Stomach smooth muscle (tissue), 2 donors: ENCODE data around the gene IRX2.

Experiments used
- H3K27ac ChIP-seq: one replicate; pipeline ENCODE4 v1.7.0; 2013; ENCODE audit warnings: mild to moderate bottlenecking, low read length, inconsistent platforms
- H3K27me3 ChIP-seq, 2 donors: one replicate each; pipeline ENCODE4 v1.7.0; 2013; ENCODE audit warnings: low read length in 2 of 2; ENCODE audit not compliant: insufficient read depth in 2 of 2, control insufficient read depth in 1 of 2
- H3K36me3 ChIP-seq, 2 donors: one replicate each; pipeline ENCODE4 v1.7.0; 2013; ENCODE audit warnings: low read length in 2 of 2; ENCODE audit not compliant: control insufficient read depth in 2 of 2, insufficient read depth in 2 of 2
- H3K4me1 ChIP-seq: one replicate; pipeline ENCODE4 v1.7.0; 2013; ENCODE audit warnings: low read length; ENCODE audit not compliant: control insufficient read depth, insufficient read depth
- H3K4me3 ChIP-seq, 2 donors: one replicate each; pipeline ENCODE4 v1.7.0; 2013; ENCODE audit warnings: low read length in 2 of 2
- H3K9ac ChIP-seq, 2 donors: one replicate each; pipeline ENCODE4 v1.7.0; 2013; ENCODE audit warnings: low read length in 2 of 2, mild to moderate bottlenecking in 1 of 2
- H3K9me3 ChIP-seq, 2 donors: one replicate each; pipeline ENCODE4 v1.7.0; 2013; ENCODE audit warnings: low read length in 2 of 2; ENCODE audit not compliant: control insufficient read depth in 2 of 2
- donor health status: healthy.
- donor health status: Pancreatic carcinoma.

Gene IRX2

GRCh38 chr5:2715856-2716255, 35.6 kb downstream of the IRX2 start:
- Histone ChIP-seq H3K9ac (no peak overlapping the region), H3K36me3 (no peaks in the 10 kb centered on the region), H3K4me1 (no peaks in the 10 kb centered on the region), H3K27me3 (peaks cover 4 to 6% of the 10 kb centered on the region in 2 donors), H3K9me3 (no peaks in the 10 kb centered on the region), H3K4me3 (no peak overlapping the region), H3K27ac (no peak overlapping the region)

- Histone ChIP-seq H3K36me3 (no peaks in the 10 kb centered on the region), H3K9ac (no peak overlapping the region), H3K27me3 (peaks cover 2 to 4% of the 10 kb centered on the region in 2 donors)
Observed at GRCh38 chr5:2714805-2715204, 36.7 kb downstream of the IRX2 start.

DNA sequence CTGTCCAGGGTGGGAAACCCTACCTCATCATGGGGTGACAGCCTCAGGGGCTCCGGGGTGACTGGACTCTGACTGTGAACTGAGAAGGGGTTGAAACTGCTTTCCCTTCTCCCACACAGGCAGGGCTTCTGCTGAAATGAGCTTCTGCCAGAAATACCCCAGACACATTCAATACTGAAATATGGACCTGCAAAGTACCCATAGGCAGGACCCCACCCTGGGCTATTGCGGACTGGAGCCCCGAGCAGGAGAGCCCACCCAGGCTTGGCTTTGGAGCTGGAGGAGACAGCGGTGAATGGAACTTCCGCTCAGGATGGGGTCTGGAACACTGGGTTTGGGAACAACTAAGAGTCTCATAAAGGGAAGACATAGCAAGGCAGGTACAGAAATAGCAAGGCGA, 37.5 kb downstream of the IRX2 start:
- Histone ChIP-seq H3K4me1 (no peaks in the 10 kb centered on the region), H3K9me3 (no peaks in the 10 kb centered on the region)

More at GRCh38 chr5:2714805-2715204, 36.7 kb downstream of the IRX2 start:
- H3K9me3 ChIP-seq: no peaks in the 10 kb centered on the region
- H3K27ac ChIP-seq: no peak overlapping the region
- no peaks in the 10 kb centered on the region for H3K4me1 ChIP-seq
- no peak overlapping the region for H3K4me3 ChIP-seq

DNA sequence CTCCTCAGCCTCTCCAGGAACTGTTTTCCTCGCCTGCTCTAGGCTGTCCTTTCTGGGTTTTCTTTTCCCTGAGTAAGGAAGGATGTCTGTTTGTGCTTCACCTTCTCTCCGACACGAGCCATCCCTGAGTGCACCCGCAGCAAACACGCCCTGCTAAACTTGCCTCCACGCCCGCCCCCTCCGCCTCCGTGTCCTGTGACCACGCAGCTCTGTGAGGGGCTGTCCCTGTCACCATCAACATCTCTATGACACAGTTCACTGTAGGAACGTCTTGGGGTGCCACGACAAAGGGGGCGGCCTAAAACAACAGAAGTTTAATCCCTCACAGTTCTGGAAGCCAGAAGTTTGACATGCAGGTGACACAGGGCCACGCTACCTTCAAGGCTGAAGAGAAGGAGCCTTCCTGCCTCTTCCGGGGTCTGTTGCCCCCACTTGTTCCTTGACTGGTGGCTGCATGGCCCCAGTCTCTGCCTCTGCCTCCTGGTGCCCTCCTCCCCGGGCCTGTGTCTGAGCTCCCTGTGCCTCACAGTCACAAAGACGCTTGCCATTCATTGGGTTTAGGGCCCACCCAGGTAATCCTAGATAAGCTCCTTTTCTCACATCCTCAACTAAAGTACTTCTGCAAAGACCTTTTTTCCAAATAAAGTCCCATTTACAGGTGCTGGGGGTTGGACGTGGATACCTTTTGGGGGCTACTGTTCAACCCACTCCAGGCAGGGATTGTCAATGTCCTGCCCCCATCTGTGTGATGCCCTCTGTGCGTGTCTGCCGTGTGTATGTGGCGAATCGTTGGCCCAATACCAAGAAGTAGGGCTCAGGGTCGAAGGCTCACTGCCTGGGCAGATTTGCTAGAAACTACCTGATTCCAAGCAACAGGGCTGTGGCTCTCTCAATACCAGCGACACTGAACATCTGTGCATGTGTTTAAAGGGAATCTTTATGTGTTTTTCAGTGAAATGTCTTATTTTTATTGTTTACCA, 39.7 kb downstream of the IRX2 start:
- H3K27ac ChIP-seq: no peak overlapping the region
- no peaks in the 10 kb centered on the region for H3K4me1 ChIP-seq
- no peak overlapping the region for H3K9ac ChIP-seq
- H3K9me3 ChIP-seq: no peaks in the 10 kb centered on the region
- H3K27me3 ChIP-seq: peaks cover 0 to 4% of the 10 kb centered on the region in 2 donors
- H3K4me3 ChIP-seq: no peak overlapping the region
- no peaks in the 10 kb centered on the region for H3K36me3 ChIP-seq

More for the DNA sequence above, 37.5 kb downstream of the IRX2 start:
- H3K9ac ChIP-seq: no peak overlapping the region
- peaks cover 2 to 4% of the 10 kb centered on the region in 2 donors for H3K27me3 ChIP-seq
- H3K4me3 ChIP-seq: no peak overlapping the region
- no peak overlapping the region for H3K27ac ChIP-seq
- H3K36me3 ChIP-seq: no peaks in the 10 kb centered on the region

DNA sequence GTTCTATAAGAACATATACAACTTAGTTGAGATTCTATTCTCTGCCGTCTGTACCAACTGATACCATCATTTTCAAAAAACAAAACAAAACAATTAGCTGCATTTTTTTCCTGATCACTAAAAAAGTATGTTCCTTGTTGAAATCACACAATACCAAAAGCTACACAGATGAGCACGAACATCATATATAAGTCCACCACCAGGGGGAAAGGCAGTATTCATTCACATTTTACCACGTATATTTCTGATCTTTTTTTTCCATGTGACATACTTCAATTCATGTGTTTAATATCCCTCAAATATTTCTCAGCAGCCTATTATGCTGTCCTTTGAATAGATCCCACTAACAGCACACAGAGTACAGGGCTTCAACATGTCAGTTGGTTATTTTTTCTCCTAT, 40.6 kb downstream of the IRX2 start:
- Histone ChIP-seq H3K9ac (no peak overlapping the region), H3K36me3 (no peaks in the 10 kb centered on the region), H3K27me3 (peaks cover 0 to 4% of the 10 kb centered on the region in 2 donors), H3K4me1 (no peaks in the 10 kb centered on the region), H3K4me3 (no peak overlapping the region), H3K9me3 (no peaks in the 10 kb centered on the region), H3K27ac (no peak overlapping the region)

DNA sequence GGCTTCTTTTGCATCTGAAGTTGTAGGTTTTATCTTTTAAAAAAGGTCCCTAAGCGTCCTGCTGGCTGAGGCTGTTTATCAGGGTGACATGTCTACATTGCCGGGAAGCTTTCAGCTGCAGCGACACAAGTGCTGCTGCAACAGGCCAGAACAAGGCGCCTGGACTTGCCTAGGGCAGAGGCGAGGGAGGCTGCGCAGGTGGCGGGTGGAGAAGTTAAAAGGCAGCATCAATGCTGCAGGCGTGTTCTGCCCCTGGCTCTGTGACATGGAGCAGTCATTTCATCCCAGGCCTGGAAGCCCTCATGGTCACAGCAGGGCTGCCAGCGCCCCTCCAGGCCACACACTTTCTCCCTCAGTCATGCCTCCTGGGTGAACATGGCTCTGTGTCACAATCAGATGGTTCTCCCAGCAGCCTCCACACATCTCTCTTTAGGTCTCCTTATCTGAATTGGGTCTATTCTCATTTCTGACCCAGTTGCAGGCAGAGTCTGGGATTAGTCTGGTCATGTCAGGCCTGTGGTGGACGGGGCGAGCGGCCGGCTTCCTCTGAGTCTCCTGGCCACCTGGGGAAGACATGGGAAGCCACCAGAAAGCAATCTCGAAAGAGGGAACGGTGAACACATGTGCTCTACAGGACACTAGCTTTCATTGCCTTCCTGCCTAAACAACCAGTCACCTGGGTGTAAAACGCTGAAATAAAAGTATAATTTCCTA, 41.3 kb downstream of the IRX2 start:
- Histone ChIP-seq H3K27me3 (peaks cover 0 to 3% of the 10 kb centered on the region in 2 donors), H3K4me3 (no peak overlapping the region), H3K9ac (no peak overlapping the region), H3K9me3 (no peaks in the 10 kb centered on the region), H3K27ac (no peak overlapping the region), H3K36me3 (no peaks in the 10 kb centered on the region), H3K4me1 (no peaks in the 10 kb centered on the region)

- H3K36me3 ChIP-seq: no peaks in the 10 kb centered on the region
- H3K9me3 ChIP-seq: no peaks in the 10 kb centered on the region
- no peak overlapping the region for H3K9ac ChIP-seq
- no peaks in the 10 kb centered on the region for H3K27me3 ChIP-seq
- H3K4me1 ChIP-seq: no peaks in the 10 kb centered on the region
- no peak overlapping the region for H3K4me3 ChIP-seq
- H3K27ac ChIP-seq: no peak overlapping the region
Observed at GRCh38 chr5:2708751-2709150, 42.7 kb downstream of the IRX2 start.

DNA sequence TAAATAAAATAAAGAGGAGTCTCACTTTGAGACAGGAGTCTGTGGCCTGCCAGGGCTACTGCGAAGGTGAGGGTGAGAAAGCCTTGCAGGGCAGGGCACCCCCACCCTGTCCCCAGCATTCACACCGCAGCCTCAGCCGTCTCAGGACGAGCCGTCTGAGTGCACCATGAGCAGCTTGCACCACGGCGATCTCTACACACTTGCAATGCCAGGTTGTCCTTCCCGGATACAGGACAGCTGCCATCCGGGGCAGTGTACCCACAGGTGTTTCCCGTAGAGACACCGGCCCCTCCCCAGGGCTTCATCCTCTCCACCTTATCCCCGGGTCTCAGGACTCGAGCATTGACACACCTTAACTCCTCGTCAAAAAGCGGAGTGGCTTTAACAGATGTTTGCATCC, 43.3 kb downstream of the IRX2 start:
- no peak overlapping the region for H3K9ac ChIP-seq
- no peak overlapping the region for H3K4me3 ChIP-seq
- no peaks in the 10 kb centered on the region for H3K4me1 ChIP-seq
- H3K27ac ChIP-seq: no peak overlapping the region
- H3K9me3 ChIP-seq: no peaks in the 10 kb centered on the region
- no peaks in the 10 kb centered on the region for H3K36me3 ChIP-seq
- peaks cover 0 to 2% of the 10 kb centered on the region in 2 donors for H3K27me3 ChIP-seq

DNA sequence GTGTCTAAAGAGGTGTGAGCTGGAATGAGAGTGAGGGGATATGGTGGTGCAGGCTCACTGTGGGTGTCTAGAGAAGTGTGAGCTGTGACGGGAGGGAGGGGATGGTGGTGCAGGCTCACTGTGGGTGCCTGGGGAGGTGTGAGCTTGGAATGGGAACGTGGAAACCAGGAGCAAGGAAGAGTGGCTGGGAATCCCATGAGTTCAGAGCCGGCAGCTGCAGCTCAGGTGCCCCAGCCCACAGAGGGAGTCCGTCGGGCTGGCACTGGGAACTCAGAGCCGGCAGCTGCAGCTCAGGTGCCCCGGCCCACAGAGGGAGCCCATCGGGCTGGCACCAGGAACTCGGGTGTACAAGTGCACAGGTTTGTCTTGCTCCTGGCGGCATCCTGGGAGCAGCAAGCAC, 45.6 kb downstream of the IRX2 start:
- peaks cover 0 to 5% of the 10 kb centered on the region in 2 donors for H3K27me3 ChIP-seq
- no peaks in the 10 kb centered on the region for H3K9me3 ChIP-seq
- no peak overlapping the region for H3K4me3 ChIP-seq
- H3K36me3 ChIP-seq: no peaks in the 10 kb centered on the region
- no peak overlapping the region for H3K27ac ChIP-seq
- no peaks in the 10 kb centered on the region for H3K4me1 ChIP-seq
- H3K9ac ChIP-seq: no peak overlapping the region

DNA sequence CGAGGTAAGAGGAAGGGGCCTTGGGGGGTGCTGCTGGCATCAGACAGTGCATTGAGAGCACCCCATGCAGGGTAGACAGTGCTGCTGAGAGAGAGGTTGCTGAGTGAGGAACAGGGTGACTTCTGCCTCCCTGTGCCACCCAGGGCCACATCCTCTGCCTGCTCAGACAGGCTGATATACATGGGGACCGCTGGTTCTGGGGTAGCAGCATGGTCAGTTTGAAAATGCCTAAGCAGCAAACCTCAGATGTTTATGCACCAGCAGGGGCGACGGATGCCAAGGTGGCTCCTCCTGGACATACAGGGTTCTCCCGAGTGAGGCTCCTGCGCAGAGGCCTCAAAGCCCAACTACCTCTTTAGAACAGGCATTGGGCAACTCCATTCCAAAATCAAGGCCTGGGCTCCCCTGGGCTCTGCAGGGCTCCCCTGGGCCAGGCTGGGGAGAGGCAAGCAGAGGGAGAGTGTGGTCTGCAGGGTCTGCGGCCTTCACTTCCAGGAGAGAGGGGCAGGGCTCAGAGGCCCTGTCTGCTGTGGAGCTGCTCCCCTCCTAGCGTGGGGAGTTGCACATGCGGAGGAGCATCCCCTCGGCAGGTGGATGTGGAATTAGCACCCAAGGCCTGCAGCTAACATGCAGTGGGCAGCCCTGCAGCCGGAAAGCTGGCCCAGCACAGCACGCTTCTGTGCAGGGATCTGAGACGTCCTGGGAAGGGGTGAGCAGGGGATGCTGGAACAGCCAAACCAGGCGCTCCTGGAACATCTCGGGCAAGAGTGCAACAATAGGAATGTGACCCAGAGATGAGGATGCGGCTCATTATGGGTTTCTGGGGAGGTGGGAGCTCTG, 46.5 kb downstream of the IRX2 start:
- H3K27me3 ChIP-seq: peaks cover 0 to 7% of the 10 kb centered on the region in 2 donors
- H3K4me1 ChIP-seq: no peaks in the 10 kb centered on the region
- no peak overlapping the region for H3K4me3 ChIP-seq
- H3K36me3 ChIP-seq: no peaks in the 10 kb centered on the region
- no peak overlapping the region for H3K9ac ChIP-seq
- no peak overlapping the region for H3K27ac ChIP-seq
- H3K9me3 ChIP-seq: no peaks in the 10 kb centered on the region
